BJ (cell line): ENCODE measurements around the gene NEO1. TPM values are rescaled to one million over a fixed set of nuclear protein-coding genes. Genes with fewer than 3 reads are reported as not detected.
A peak's percentile ranks its signal among the peaks of the same experiment; 100 is the strongest.

ENCODE experiments used
- CTCF ChIA-PET: fragments of 350-600 bp; formaldehyde crosslinking; extraction: SDS; loops from one replicate; lab custom pipeline; 2021; ENCODE audit warnings: antibody characterized with exemption, inconsistent platforms; lab: Yijun Ruan, JAX
- POLR2A ChIA-PET: fragments of 300-600 bp; sonication (Branson Sonifier 250); formaldehyde crosslinking; extraction: SDS; loops from one replicate; lab custom pipeline; 2021; ENCODE audit warnings: antibody characterized with exemption; lab: Charles Lee
- DNase-seq: peaks from one replicate; pipeline ENCODE4 v3.0.0-alpha.2; 2011; ENCODE audit warnings: low read depth
- H3K27me3 ChIP-seq: 2 replicates; pipeline ENCODE4 v1.6.0; 2011; ENCODE audit warnings: low read length; ENCODE audit not compliant: control insufficient read depth, insufficient read depth
- H3K36me3 ChIP-seq: 2 replicates; pipeline ENCODE4 v1.5.1; 2011; ENCODE audit warnings: low read length; ENCODE audit not compliant: control insufficient read depth, insufficient read depth
- H3K4me3 ChIP-seq: 2 replicates; pipeline ENCODE4 v1.5.1; 2011; ENCODE audit warnings: low read depth, mild to moderate bottlenecking, control low read depth, low read length
- polyA plus RNA-seq: library from polyadenylated mRNA; depleted of rRNA; stranded (reverse); fragments of >200 nt; gene quantifications from 2 replicates; pipeline ENCODE4 v1.2.3, GENCODE V29; 2011
- TF ChIP-seq, protein P1 (sequence below): IDR thresholded peaks from 2 replicates; pipeline ENCODE4 v1.5.1; 2011; ENCODE audit warnings: low read depth, mild to moderate bottlenecking, control low read depth, inconsistent platforms, low read length, moderate library complexity; ENCODE audit not compliant: insufficient read depth

The NEO1 gene
- polyA plus RNA-seq, 1 experiment = 2.9 TPM

- Histone ChIP-seq H3K36me3 (no peaks in the 10 kb centered on the region), H3K4me3 (no peak overlapping the region), H3K27me3 (no peaks in the 10 kb centered on the region)
- DNase-seq = no peak
- TF ChIP-seq, protein P1, sequence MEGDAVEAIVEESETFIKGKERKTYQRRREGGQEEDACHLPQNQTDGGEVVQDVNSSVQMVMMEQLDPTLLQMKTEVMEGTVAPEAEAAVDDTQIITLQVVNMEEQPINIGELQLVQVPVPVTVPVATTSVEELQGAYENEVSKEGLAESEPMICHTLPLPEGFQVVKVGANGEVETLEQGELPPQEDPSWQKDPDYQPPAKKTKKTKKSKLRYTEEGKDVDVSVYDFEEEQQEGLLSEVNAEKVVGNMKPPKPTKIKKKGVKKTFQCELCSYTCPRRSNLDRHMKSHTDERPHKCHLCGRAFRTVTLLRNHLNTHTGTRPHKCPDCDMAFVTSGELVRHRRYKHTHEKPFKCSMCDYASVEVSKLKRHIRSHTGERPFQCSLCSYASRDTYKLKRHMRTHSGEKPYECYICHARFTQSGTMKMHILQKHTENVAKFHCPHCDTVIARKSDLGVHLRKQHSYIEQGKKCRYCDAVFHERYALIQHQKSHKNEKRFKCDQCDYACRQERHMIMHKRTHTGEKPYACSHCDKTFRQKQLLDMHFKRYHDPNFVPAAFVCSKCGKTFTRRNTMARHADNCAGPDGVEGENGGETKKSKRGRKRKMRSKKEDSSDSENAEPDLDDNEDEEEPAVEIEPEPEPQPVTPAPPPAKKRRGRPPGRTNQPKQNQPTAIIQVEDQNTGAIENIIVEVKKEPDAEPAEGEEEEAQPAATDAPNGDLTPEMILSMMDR = no peak
- ChIA-PET POLR2A (no interaction called here), CTCF (interaction anchor here (0.8 kb wide), 1 partner anchor 21 kb away, joined by 3 read pairs; no protein-coding TSS in a partner anchor)
These were observed 251.4 kb downstream of the NEO1 start for GRCh38 chr15:73303636-73304035.

- Histone ChIP-seq H3K4me3 (no peak overlapping the region), H3K27me3 (no peaks in the 10 kb centered on the region), H3K36me3 (no peaks in the 10 kb centered on the region)
- DNase-seq = no peak
- TF ChIP-seq, protein P1 = peak; percentile 59
- CTCF ChIA-PET = interaction anchor here (0.8 to 2.2 kb wide), 8 partner anchors 10 to 399 kb away, joined by 3 to 7 read pairs (median 4); no protein-coding TSS in a partner anchor
- POLR2A ChIA-PET = interaction anchor here (0.6 kb wide), 1 partner anchor 602 kb away, joined by 4 read pairs; no protein-coding TSS in a partner anchor
These were observed 253.3 kb downstream of the NEO1 start for GRCh38 chr15:73305331-73306211.

DNA sequence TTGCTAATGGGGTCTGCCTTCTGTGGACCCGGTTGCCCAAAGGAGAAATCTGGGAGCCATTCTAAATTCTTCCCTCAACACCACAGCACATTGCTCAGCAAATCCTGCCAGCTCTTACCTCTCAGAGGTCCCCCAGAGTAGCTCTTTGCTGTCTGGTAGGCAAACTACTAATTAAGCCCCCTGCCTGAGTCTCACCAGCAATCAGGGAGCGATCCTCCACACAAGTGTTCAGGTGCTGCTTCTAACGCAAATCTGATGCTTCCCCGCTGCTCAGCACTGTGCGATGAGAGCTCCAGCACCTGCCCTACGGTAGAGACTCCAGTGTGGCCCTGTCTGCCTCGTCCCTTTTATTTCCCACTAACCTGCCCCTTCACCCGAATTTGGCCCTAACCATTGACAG is 256.0 kb downstream of the NEO1 start:
- Histone ChIP-seq H3K36me3 (no peaks in the 10 kb centered on the region), H3K4me3 (no peak overlapping the region), H3K27me3 (no peaks in the 10 kb centered on the region)
- ChIA-PET CTCF (interaction anchor here (1.2 to 2.1 kb wide), 2 partner anchors 10 to 328 kb away, joined by 4 to 6 read pairs; no protein-coding TSS in a partner anchor), POLR2A (no interaction called here)
- TF ChIP-seq, protein P1 = no peak
- no peak for DNase-seq

DNA sequence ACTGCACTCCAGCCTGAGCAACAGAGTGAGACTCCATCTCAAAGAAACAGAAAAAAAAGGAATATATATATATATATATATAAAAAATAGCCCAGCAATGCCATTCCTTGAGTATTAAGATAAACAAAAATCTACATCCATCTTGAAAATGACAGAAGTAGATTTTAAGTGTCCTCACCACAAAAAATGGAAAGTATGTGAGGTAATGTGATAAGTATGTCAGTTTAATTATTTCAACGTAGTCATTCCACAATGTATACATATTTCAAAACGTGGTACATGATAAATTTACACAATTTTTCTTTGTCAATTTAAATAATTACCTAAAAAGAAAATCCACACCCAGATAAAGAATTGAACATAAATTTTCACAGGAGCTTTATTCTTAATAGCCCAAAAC is 261.6 kb downstream of the NEO1 start:
- DNase-seq = no peak
- ChIA-PET CTCF (no interaction called here), POLR2A (no interaction called here)
- Histone ChIP-seq H3K27me3 (peaks cover 4% of the 10 kb centered on the region; the same call in 1 of the 2 replicates), H3K36me3 (no peaks in the 10 kb centered on the region), H3K4me3 (no peak overlapping the region)
- TF ChIP-seq, protein P1 = no peak
